OCI-LY3 (cell line): Measurements from ENCODE around the gene VAV1.

Experiments
- H2AFZ ChIP-seq: fragments of 200-600, 300-600 bp; shearing (Covaris generic); 2 replicates; pipeline ENCODE4 v1.6.0; 2014; ENCODE audit warnings: antibody characterized with exemption, low read depth, low read length
- H3K27ac ChIP-seq: fragments of 200-600, 300-600 bp; sonication (generic); 2 replicates; pipeline ENCODE4 v1.5.1; 2014; ENCODE audit warnings: mild to moderate bottlenecking, low read length, moderate library complexity, mixed read lengths
- H3K27me3 ChIP-seq: fragments of 200-600, 300-600 bp; sonication (generic); 2 replicates; pipeline ENCODE4 v1.6.1; 2014; ENCODE audit warnings: low read depth, low read length, mixed read lengths
- H3K36me3 ChIP-seq: fragments of 200-600, 300-600 bp; sonication (generic); replicated peaks from 2 replicates; pipeline ENCODE3; 2014; ENCODE audit warnings: low read depth, low read length, mixed read lengths
- H3K4me1 ChIP-seq: fragments of 300-600, 200-600 bp; sonication (generic); 2 replicates; pipeline ENCODE4 v1.6.1; 2014; ENCODE audit warnings: low read length, mixed read lengths
- H3K4me2 ChIP-seq: fragments of 200-600, 300-600 bp; sonication (generic); 2 replicates; pipeline ENCODE4 v1.6.1; 2014; ENCODE audit warnings: low read length, mixed read lengths
- H3K4me3 ChIP-seq: fragments of 300-600, 200-600 bp; sonication (generic); 2 replicates; pipeline ENCODE4 v1.5.1; 2014; ENCODE audit warnings: antibody characterized with exemption, mild to moderate bottlenecking, low read length, moderate library complexity
- H3K79me2 ChIP-seq: fragments of 300-600, 200-600 bp; shearing (Covaris generic); 2 replicates; pipeline ENCODE4 v1.6.1; 2014; ENCODE audit warnings: mild to moderate bottlenecking, low read length, mixed read lengths
- H3K9ac ChIP-seq: fragments of 300-600, 200-600 bp; shearing (Covaris generic); 2 replicates; pipeline ENCODE4 v1.6.0; 2014; ENCODE audit warnings: mild to moderate bottlenecking, low read length, moderate library complexity
- H3K9me3 ChIP-seq: fragments of 200-600, 300-600 bp; shearing (Covaris generic); 2 replicates; pipeline ENCODE4 v1.6.1; 2014; ENCODE audit warnings: low read length, mixed read lengths; ENCODE audit not compliant: insufficient read depth
- H4K20me1 ChIP-seq: fragments of 200-600, 300-600 bp; sonication (generic); 2 replicates; pipeline ENCODE4 v1.6.1; 2016; ENCODE audit warnings: low read length, mixed read lengths; ENCODE audit not compliant: insufficient read depth
- EZH2phosphoT487 ChIP-seq: fragments of 200-600 bp; shearing (Covaris generic); IDR thresholded peaks from 2 replicates; pipeline ENCODE4 v1.6.1; 2018; ENCODE audit warnings: antibody characterized with exemption, mixed run types, low read depth
- TF ChIP-seq, protein P1 (sequence below): fragments of 200-600, 300-600 bp; sonication (generic); IDR thresholded peaks from 2 replicates; pipeline ENCODE4 v1.5.1; 2014; ENCODE audit warnings: antibody characterized with exemption, low read length, low read depth

Gene VAV1

DNA sequence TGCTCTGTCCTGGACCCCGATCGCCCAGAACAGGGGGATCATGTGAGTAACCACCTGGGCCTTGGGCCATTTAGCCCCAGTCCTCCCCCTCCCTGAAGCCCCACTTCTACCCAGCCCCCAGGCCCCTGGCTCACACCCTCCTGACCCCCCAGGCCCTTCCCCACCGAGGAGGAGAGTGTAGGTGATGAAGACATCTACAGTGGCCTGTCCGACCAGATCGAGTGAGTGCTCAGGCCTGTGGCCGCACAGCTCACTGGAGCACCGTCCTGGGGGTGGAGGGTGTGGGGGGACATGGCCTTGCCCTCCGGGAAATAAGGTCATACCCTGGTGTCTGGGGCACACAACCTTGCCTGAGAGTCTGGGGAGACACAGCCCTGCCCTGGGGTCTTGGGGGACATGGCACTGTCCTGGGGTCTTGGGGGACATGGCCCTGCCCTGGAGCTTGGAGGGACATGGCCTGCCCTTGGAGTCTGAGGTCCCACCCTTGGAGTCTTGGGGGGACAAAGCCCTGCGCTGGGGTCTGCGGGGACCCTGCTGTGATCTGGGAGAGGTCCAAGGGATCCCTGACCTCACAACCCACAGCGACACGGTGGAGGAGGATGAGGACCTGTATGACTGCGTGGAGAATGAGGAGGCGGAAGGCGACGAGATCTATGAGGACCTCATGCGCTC is 49.3 kb downstream of the VAV1 start:
- TF ChIP-seq, protein P1, sequence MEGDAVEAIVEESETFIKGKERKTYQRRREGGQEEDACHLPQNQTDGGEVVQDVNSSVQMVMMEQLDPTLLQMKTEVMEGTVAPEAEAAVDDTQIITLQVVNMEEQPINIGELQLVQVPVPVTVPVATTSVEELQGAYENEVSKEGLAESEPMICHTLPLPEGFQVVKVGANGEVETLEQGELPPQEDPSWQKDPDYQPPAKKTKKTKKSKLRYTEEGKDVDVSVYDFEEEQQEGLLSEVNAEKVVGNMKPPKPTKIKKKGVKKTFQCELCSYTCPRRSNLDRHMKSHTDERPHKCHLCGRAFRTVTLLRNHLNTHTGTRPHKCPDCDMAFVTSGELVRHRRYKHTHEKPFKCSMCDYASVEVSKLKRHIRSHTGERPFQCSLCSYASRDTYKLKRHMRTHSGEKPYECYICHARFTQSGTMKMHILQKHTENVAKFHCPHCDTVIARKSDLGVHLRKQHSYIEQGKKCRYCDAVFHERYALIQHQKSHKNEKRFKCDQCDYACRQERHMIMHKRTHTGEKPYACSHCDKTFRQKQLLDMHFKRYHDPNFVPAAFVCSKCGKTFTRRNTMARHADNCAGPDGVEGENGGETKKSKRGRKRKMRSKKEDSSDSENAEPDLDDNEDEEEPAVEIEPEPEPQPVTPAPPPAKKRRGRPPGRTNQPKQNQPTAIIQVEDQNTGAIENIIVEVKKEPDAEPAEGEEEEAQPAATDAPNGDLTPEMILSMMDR = no peak
- TF ChIP-seq EZH2phosphoT487 = no peak
- Histone ChIP-seq H3K9ac (no peak overlapping the region), H3K27me3 (no peaks in the 10 kb centered on the region), H3K9me3 (peaks cover 14% of the 10 kb centered on the region), H3K27ac (no peak overlapping the region), H3K4me3 (no peak overlapping the region), H4K20me1 (peaks cover 31% of the 10 kb centered on the region), H3K36me3 (peaks cover 69% of the 10 kb centered on the region), H2AFZ (no peak overlapping the region), H3K4me1 (peaks cover 4% of the 10 kb centered on the region), H3K79me2 (peaks cover 27% of the 10 kb centered on the region), H3K4me2 (no peak overlapping the region)

DNA sequence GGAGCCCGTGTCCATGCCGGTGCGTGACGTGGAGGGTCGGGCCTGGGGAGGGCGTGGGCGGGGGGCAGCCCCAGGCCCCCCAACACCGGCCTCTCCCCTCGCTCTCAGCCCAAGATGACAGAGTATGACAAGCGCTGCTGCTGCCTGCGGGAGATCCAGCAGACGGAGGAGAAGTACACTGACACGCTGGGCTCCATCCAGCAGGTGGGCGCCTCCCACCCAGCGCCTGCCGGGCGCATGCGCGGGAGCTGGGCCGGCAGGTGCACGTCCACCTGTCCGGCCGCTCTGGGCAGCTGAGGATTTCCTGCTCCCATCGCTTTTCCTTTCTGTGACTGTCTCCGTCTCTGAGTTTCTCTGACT is 49.8 kb downstream of the VAV1 start:
- Histone ChIP-seq H3K9ac (no peak overlapping the region), H4K20me1 (peaks cover 31% of the 10 kb centered on the region), H3K4me3 (no peak overlapping the region), H3K9me3 (peaks cover 14% of the 10 kb centered on the region), H3K27me3 (no peaks in the 10 kb centered on the region), H3K4me2 (no peak overlapping the region), H2AFZ (no peak overlapping the region), H3K4me1 (no peaks in the 10 kb centered on the region; the same call in 1 of the 2 replicates), H3K79me2 (peaks cover 23% of the 10 kb centered on the region), H3K36me3 (peaks cover 70% of the 10 kb centered on the region), H3K27ac (no peak overlapping the region)
- no peak for TF ChIP-seq EZH2phosphoT487
- TF ChIP-seq, protein P1 = no peak

- Histone ChIP-seq H3K4me1 (no peaks in the 10 kb centered on the region), H3K4me2 (no peak overlapping the region), H3K27ac (no peak overlapping the region), H3K36me3 (peaks cover 68% of the 10 kb centered on the region), H3K9ac (no peak overlapping the region), H3K27me3 (no peaks in the 10 kb centered on the region), H3K9me3 (0 out of 2 replicates have a peak, but pooled peaks cover under 1% of the 10 kb centered on the region), H3K79me2 (no peaks in the 10 kb centered on the region; the same call in 1 of the 2 replicates), H2AFZ (no peak overlapping the region), H4K20me1 (peaks cover 11% of the 10 kb centered on the region), H3K4me3 (no peak overlapping the region)
- TF ChIP-seq, protein P1 = no peak
- TF ChIP-seq EZH2phosphoT487 = no peak
These were observed 52.7 kb downstream of the VAV1 start for GRCh38 chr19:6825076-6825774.

- Histone ChIP-seq H3K9ac (no peak overlapping the region), H2AFZ (no peak overlapping the region), H4K20me1 (peaks cover 7% of the 10 kb centered on the region), H3K36me3 (peaks cover 64% of the 10 kb centered on the region), H3K4me1 (no peaks in the 10 kb centered on the region), H3K27ac (no peak overlapping the region), H3K4me2 (no peak overlapping the region), H3K79me2 (no peaks in the 10 kb centered on the region), H3K4me3 (no peak overlapping the region), H3K27me3 (no peaks in the 10 kb centered on the region), H3K9me3 (no peaks in the 10 kb centered on the region)
- TF ChIP-seq EZH2phosphoT487 = no peak
- TF ChIP-seq, protein P1 = no peak
These were observed 53.9 kb downstream of the VAV1 start for GRCh38 chr19:6826281-6826920.
